Effector CD4-positive, alpha-beta T cell (primary cell): ENCODE results near the gene SLC2A1.
A peak's percentile ranks its signal among the peaks of the same experiment; 100 is the strongest.

ENCODE experiments used
- DNase-seq: peaks from one replicate; pipeline ENCODE4 v3.0.0-alpha.2; 2020

Gene SLC2A1

GRCh38 chr1:42940851-42941639 lies 17.6 kb downstream of the SLC2A1 start:
- no peak for DNase-seq

- no peak for DNase-seq
Measured at GRCh38 chr1:42938645-42939615, 19.7 kb downstream of the SLC2A1 start.

GRCh38 chr1:42937836-42938644 lies 20.6 kb downstream of the SLC2A1 start:
- DNase-seq, result no peak

GRCh38 chr1:42937141-42937696 lies 21.4 kb downstream of the SLC2A1 start:
- no peak for DNase-seq

- no peak for DNase-seq
Measured at GRCh38 chr1:42936309-42937078, 22.2 kb downstream of the SLC2A1 start.

GRCh38 chr1:42935971-42936308 lies 22.7 kb downstream of the SLC2A1 start:
- no peak for DNase-seq

GRCh38 chr1:42935313-42935895 lies 23.3 kb downstream of the SLC2A1 start:
- DNase-seq, result no peak

- DNase-seq, result no peak
Measured at GRCh38 chr1:42934541-42935312, 23.9 kb downstream of the SLC2A1 start.

- no peak for DNase-seq
Measured at GRCh38 chr1:42933610-42934491, 24.8 kb downstream of the SLC2A1 start.

- DNase-seq, result no peak
Measured at GRCh38 chr1:42933060-42933586, 25.5 kb downstream of the SLC2A1 start.

- DNase-seq, result no peak
Measured at GRCh38 chr1:42932442-42932941, 26.2 kb downstream of the SLC2A1 start.

GRCh38 chr1:42931911-42932422 lies 26.7 kb downstream of the SLC2A1 start:
- DNase-seq, result peak; percentile 72

GRCh38 chr1:42931108-42931539 lies 27.5 kb downstream of the SLC2A1 start:
- no peak for DNase-seq

GRCh38 chr1:42930178-42931107 lies 28.2 kb downstream of the SLC2A1 start:
- no peak for DNase-seq

- no peak for DNase-seq
Measured at GRCh38 chr1:42929434-42930177, 29.1 kb downstream of the SLC2A1 start.

- no peak for DNase-seq
Measured at GRCh38 chr1:42928859-42929258, 29.8 kb downstream of the SLC2A1 start.
